Heart left ventricle (tissue), 16 donors: ENCODE data around the gene GDA. TPM values are rescaled to one million over a fixed set of nuclear protein-coding genes. Genes with fewer than 3 reads are reported as not detected.

Experiments
- ATAC-seq, 4 donors: fragments of 200-7000 bp; cut with Tn5 transposase; one replicate each; pipeline ENCODE4 v1.9.1; 2020 to 2022; ENCODE audit warnings: moderate library complexity in 4 of 4, mild to moderate bottlenecking in 3 of 4, moderate number of reproducible peaks in 1 of 4
- DNase-seq, 5 donors: peaks; one replicate each; pipeline ENCODE4 v3.0.0-alpha.2; 2020
- H3K27ac ChIP-seq, 12 donors: fragments of 200-600 bp; sonication (generic) in 4 of 12; one replicate each; pipeline versions ENCODE4 v1.5.0 to v1.8.0; 2016 to 2022; ENCODE audit warnings: mild to moderate bottlenecking in 2 of 12
- H3K27me3 ChIP-seq, 9 donors: fragments of 200-600 bp; sonication (generic) in 2 of 9; one replicate each; pipeline versions ENCODE4 v1.5.1 to v1.8.0; 2016 to 2022; ENCODE audit warnings: mild to moderate bottlenecking in 3 of 9
- H3K36me3 ChIP-seq, 9 donors: fragments of 200-600 bp; sonication (generic) in 2 of 9; one replicate each; pipeline versions ENCODE4 v1.5.0 to v1.8.0; 2018 to 2022; ENCODE audit warnings: mild to moderate bottlenecking in 2 of 9
- H3K4me1 ChIP-seq, 12 donors: fragments of 200-600 bp; sonication (generic) in 4 of 12; one replicate each; pipeline versions ENCODE4 v1.5.0 to v1.8.0; 2016 to 2022; ENCODE audit warnings: mild to moderate bottlenecking in 3 of 12
- H3K4me3 ChIP-seq, 12 donors: fragments of 200-600 bp; sonication (generic) in 4 of 12; one replicate each; pipeline versions ENCODE4 v1.5.0 to v1.8.0; 2017 to 2022; ENCODE audit warnings: mild to moderate bottlenecking in 9 of 12, moderate library complexity in 4 of 12
- H3K9me3 ChIP-seq, 12 donors: fragments of 200-600 bp; sonication (generic) in 4 of 12; one replicate each; pipeline versions ENCODE4 v1.5.0 to v1.8.0; 2016 to 2022; ENCODE audit warnings: mild to moderate bottlenecking in 1 of 12
- CTCF ChIP-seq, 12 donors: fragments of 200-600 bp; sonication (generic) in 4 of 12; IDR thresholded peaks; one replicate each; pipeline versions ENCODE4 v1.5.0 to v1.8.0; 2018 to 2022; ENCODE audit warnings: antibody characterized with exemption in 12 of 12, mild to moderate bottlenecking in 5 of 12
- POLR2A ChIP-seq, 2 donors: fragments of 450-650 bp; IDR thresholded peaks; one replicate each; pipeline ENCODE4 v1.6.1; 2017; ENCODE audit warnings: antibody characterized with exemption in 2 of 2, mild to moderate bottlenecking in 2 of 2, moderate library complexity in 2 of 2
- WGBS, 4 donors: extraction: QIAGEN DNeasy Blood & Tissue Kit in 2 of 4; methylation state at CpG; one replicate each; pipeline versions ENCODE4 v1.1.5 to v1.1.7; 2013 to 2018; 5-methylcytosine and 5-hydroxymethylcytosine counted together
- intact Hi-C, 10 donors: fragments of 100-400 bp; cut with DNase I; formaldehyde crosslinking; loops; one replicate each; pipeline versions ENCODE4 v1.11.1 to v1.14.2; 2022
- polyA plus RNA-seq, 2 donors: library from polyadenylated mRNA; stranded (reverse); fragments of 200-250 nt; gene quantifications; one replicate each; pipeline ENCODE4 v1.2.3, GENCODE V29; 2013
- total RNA-seq, 9 donors: library from RNA; depleted of rRNA in 2 of 9; stranded (reverse); fragments of >200 nt in 2 of 9; fragmentation: NEBNext Ultra II Directional in 3 of 9; extraction: Animal tissue kit (Norgen Biotek cat#: 25700) in 3 of 9; gene quantifications; one replicate each; pipeline versions ENCODE4 v1.1.0 to v1.2.4, GENCODE V29; 2016 to 2023
- donor health status: ischemic (EF 13 %, LVEDD 7.1; RV severe dilation, severe dysfunction).
- donor health status: healthy with polysubstance abuse.
- donor health status: DM: no; HTN: yes; CAD: no.
- donor health status: DM: no; HTN: no; CAD: no.
- donor health status: ischemic (EF 25% LVEDD 6.9; RV normal size, moderate dysfunction).
- donor health status: ischemic (EF 25% LVEDD 5.7; RV mildly dilated, moderate dysfunction).
- donor health status: healthy.
- donor health status: DM: yes; HTN: yes; CAD: no.
- donor health status: ischemic (EF 35%, LVEDD 5.7; RV mildly dilated, moderate dysfunction).
- donor health status: nonischemic (EF 11% LVEDD 7.7; RV severe dilation, severe dysfunction).
- donor health status: DM: yes; HTN: yes; CAD: no.
- donor health status: PGD.
- donor health status: ischemic (EF 29% LVEDD 5.4; RV normal size, mild dysfunction).
- donor health status: nonischemic (EF 23%, LVEDD 6.1; RV moderate dilation, normal function).

Gene GDA
- total and polyA plus RNA-seq, 11 donors = 0.08 to 1.1 (median 0.19) TPM; not detected in 5

- 84 to 96% (median 88%) methylated on average over 2 of the region's 2 CpGs for WGBS, 4 donors
These were observed 129.7 kb downstream of the GDA start for GRCh38 chr9:72278959-72279358.

GRCh38 chr9:72280913-72281500, 131.8 kb downstream of the GDA start:
- Histone ChIP-seq H3K4me1 (no peaks in the 10 kb centered on the region), H3K36me3 (no peaks in the 10 kb centered on the region), H3K27me3 (no peaks in the 10 kb centered on the region), H3K27ac (no peak overlapping the region), H3K4me3 (no peak overlapping the region), H3K9me3 (no peaks in the 10 kb centered on the region)
- ATAC-seq = peak; percentile 86 to 90 (median 88)
- peak; percentile 60 to 80 (median 66) for DNase-seq
- WGBS, 4 donors = 35 to 37% (median 37%) methylated on average over 11 of the region's 11 CpGs
- TF ChIP-seq CTCF (IDR thresholded peaks at IDR 0.05) (peak; percentile 85 to 98 (median 90)), POLR2A (IDR thresholded peaks at IDR 0.05) (no peak)
- intact Hi-C loops = loop anchor here in 9 of 10 donors (1.0 to 10.0 kb wide), 11 partner anchors 311 to 804 kb away; no protein-coding TSS in a partner anchor

More at GRCh38 chr9:72278959-72279358, 129.7 kb downstream of the GDA start:
- H3K27me3 ChIP-seq = no peaks in the 10 kb centered on the region
- H3K9me3 ChIP-seq = no peaks in the 10 kb centered on the region
- intact Hi-C loops = loop anchor here in 3 of 10 donors (5.0 to 10.0 kb wide), 3 partner anchors 474 to 906 kb away; no protein-coding TSS in a partner anchor
- TF ChIP-seq POLR2A (IDR thresholded peaks at IDR 0.05) = no peak
- no peak for TF ChIP-seq CTCF (IDR thresholded peaks at IDR 0.05)
- no peak for DNase-seq
- no peaks in the 10 kb centered on the region for H3K36me3 ChIP-seq
- no peaks in the 10 kb centered on the region for H3K4me1 ChIP-seq
- no peak overlapping the region for H3K27ac ChIP-seq
- H3K4me3 ChIP-seq = no peak overlapping the region
- ATAC-seq = no peak

GRCh38 chr9:72289401-72289800, 140.2 kb downstream of the GDA start:
- intact Hi-C loops = loop anchor here in 4 of 10 donors (10.0 kb wide), 3 partner anchors 465 to 795 kb away; no protein-coding TSS in a partner anchor

More at GRCh38 chr9:72289401-72289800, 140.2 kb downstream of the GDA start:
- Histone ChIP-seq H3K9me3 (no peaks in the 10 kb centered on the region), H3K36me3 (no peaks in the 10 kb centered on the region), H3K27ac (no peak overlapping the region), H3K4me3 (no peak overlapping the region), H3K27me3 (no peaks in the 10 kb centered on the region), H3K4me1 (peaks cover 0 to 20% (median 3%) of the 10 kb centered on the region in 12 donors)
- ATAC-seq (no peak), DNase-seq (no peak)
- 84 to 88% (median 86%) methylated on average over 2 of the region's 2 CpGs for WGBS, 4 donors
- TF ChIP-seq CTCF (IDR thresholded peaks at IDR 0.05) (no peak), POLR2A (IDR thresholded peaks at IDR 0.05) (no peak)
